ENCODE results near the gene SPSB1. TPM values are rescaled to one million over a fixed set of nuclear protein-coding genes. Genes with fewer than 3 reads are reported as not detected.

Gene SPSB1
- total RNA-seq, 1 experiment from 2014 or later: 18.2 TPM

DNA sequence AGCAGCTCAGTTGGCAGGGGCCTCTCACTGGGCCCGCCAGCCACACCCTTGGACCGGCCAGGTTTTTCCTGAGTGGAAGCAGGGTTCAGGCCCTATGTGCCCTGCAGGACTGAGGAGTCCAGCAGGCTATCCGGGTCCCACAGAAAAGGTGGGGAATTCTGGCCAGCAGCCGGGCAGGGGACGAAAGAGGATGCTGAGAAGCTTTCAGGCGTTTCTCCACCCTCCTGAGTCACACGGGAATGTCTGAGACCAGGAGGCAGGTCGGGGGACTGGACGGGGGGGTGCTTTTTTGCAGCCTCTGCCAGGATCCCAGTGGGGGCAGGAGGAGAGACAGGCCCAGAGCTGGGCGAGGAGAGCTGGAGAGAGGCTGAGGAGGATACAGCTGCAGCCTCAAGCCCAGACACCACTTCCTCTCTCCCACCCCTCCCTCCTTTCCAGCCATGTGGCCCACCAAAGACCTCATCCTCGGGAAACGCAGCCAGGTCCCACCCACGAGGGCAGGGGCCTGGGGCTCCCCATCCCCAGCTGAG, 105.4 kb downstream of the SPSB1 start:
- Mint-ChIP-seq H3K4me1 (ENCODE audit: low read depth, unreplicated experiment) (no peaks in the 10 kb centered on the region), H3K4me3 (ENCODE audit: unreplicated experiment) (no peak overlapping the region), H3K27ac (ENCODE audit: unreplicated experiment) (no peak overlapping the region), H3K9me3 (ENCODE audit: unreplicated experiment) (peaks cover 10% of the 10 kb centered on the region), H3K36me3 (ENCODE audit: insufficient read depth, unreplicated experiment) (no peaks in the 10 kb centered on the region), H3K27me3 (ENCODE audit: insufficient read depth, unreplicated experiment) (no peaks in the 10 kb centered on the region)
- ChIA-PET CTCF (interaction anchor here (0.6 kb wide), 1 partner anchor 56 kb away, joined by 4 read pairs; no protein-coding TSS in a partner anchor), POLR2A (no interaction called here)
- no peaks in the 10 kb centered on the region for H3K9me3 ChIP-seq
- no TSS peak for BruUV-seq (replicated peaks)
- DNase-seq: no peak
- no peak for TF ChIP-seq CTCF (IDR thresholded peaks at IDR 0.05; ENCODE audit: insufficient read depth in 1 of 2, low read depth in 1 of 2, low read length in 1 of 2, severe bottlenecking in 1 of 2, unreplicated experiment in 1 of 2)
- peaks cover 18% of the 10 kb centered on the region for H3K4me1 ChIP-seq
- no peak overlapping the region for H3K4me3 ChIP-seq (ENCODE audit: low read depth, low read length)
- H3K27me3 ChIP-seq (replicated peaks; ENCODE audit: control insufficient read depth, insufficient read depth, low read length): no peaks in the 10 kb centered on the region
- intact Hi-C loops (cut with micrococcal nuclease; ENCODE audit: unreplicated experiment): no loop called here
- H3K36me3 ChIP-seq (ENCODE audit: control insufficient read depth, insufficient read depth, low read length): no peaks in the 10 kb centered on the region

- H3K27ac Mint-ChIP-seq (ENCODE audit: unreplicated experiment): peak overlapping the region; percentile 32
- Histone ChIP-seq H3K27me3 (replicated peaks; ENCODE audit: control insufficient read depth, insufficient read depth, low read length) (no peaks in the 10 kb centered on the region), H3K4me1 (peaks cover 18% of the 10 kb centered on the region), H3K9me3 (no peaks in the 10 kb centered on the region), H3K4me3 (ENCODE audit: low read depth, low read length) (no peak overlapping the region), H3K36me3 (ENCODE audit: control insufficient read depth, insufficient read depth, low read length) (no peaks in the 10 kb centered on the region)
- POLR2A ChIA-PET: no interaction called here
- CTCF ChIA-PET: interaction anchor here (0.6 to 1.1 kb wide), 2 partner anchors 11 to 105 kb away, joined by 4 read pairs; no protein-coding TSS in a partner anchor
- no peak for TF ChIP-seq CTCF (IDR thresholded peaks at IDR 0.05; ENCODE audit: insufficient read depth in 1 of 2, low read depth in 1 of 2, low read length in 1 of 2, severe bottlenecking in 1 of 2, unreplicated experiment in 1 of 2)
- no peaks in the 10 kb centered on the region for H3K4me1 Mint-ChIP-seq (ENCODE audit: low read depth, unreplicated experiment)
- intact Hi-C loops (cut with micrococcal nuclease; ENCODE audit: unreplicated experiment): no loop called here
- peaks cover 9% of the 10 kb centered on the region for H3K9me3 Mint-ChIP-seq (ENCODE audit: unreplicated experiment)
- BruUV-seq (replicated peaks): no TSS peak
- no peak overlapping the region for H3K4me3 Mint-ChIP-seq (ENCODE audit: unreplicated experiment)
- no peaks in the 10 kb centered on the region for H3K36me3 Mint-ChIP-seq (ENCODE audit: insufficient read depth, unreplicated experiment)
- peak; percentile 31 to 42 for DNase-seq
- no peaks in the 10 kb centered on the region for H3K27me3 Mint-ChIP-seq (ENCODE audit: insufficient read depth, unreplicated experiment)
Measured at GRCh38 chr1:9399510-9400424, 107.1 kb downstream of the SPSB1 start.

- Histone ChIP-seq H3K9me3 (no peaks in the 10 kb centered on the region), H3K36me3 (ENCODE audit: control insufficient read depth, insufficient read depth, low read length) (no peaks in the 10 kb centered on the region), H3K4me3 (ENCODE audit: low read depth, low read length) (no peak overlapping the region), H3K27me3 (replicated peaks; ENCODE audit: control insufficient read depth, insufficient read depth, low read length) (no peaks in the 10 kb centered on the region), H3K4me1 (peaks cover 18% of the 10 kb centered on the region)
- no peak overlapping the region for H3K4me3 Mint-ChIP-seq (ENCODE audit: unreplicated experiment)
- CTCF ChIA-PET: no interaction called here
- intact Hi-C loops (cut with micrococcal nuclease; ENCODE audit: unreplicated experiment): no loop called here
- H3K9me3 Mint-ChIP-seq (ENCODE audit: unreplicated experiment): peaks cover 2% of the 10 kb centered on the region
- peak overlapping the region; percentile 32 for H3K27ac Mint-ChIP-seq (ENCODE audit: unreplicated experiment)
- no peak for TF ChIP-seq CTCF (IDR thresholded peaks at IDR 0.05; ENCODE audit: insufficient read depth in 1 of 2, low read depth in 1 of 2, low read length in 1 of 2, severe bottlenecking in 1 of 2, unreplicated experiment in 1 of 2)
- H3K36me3 Mint-ChIP-seq (ENCODE audit: insufficient read depth, unreplicated experiment): no peaks in the 10 kb centered on the region
- POLR2A ChIA-PET: no interaction called here
- DNase-seq: no peak
- no peaks in the 10 kb centered on the region for H3K4me1 Mint-ChIP-seq (ENCODE audit: low read depth, unreplicated experiment)
- no TSS peak for BruUV-seq (replicated peaks)
- H3K27me3 Mint-ChIP-seq (ENCODE audit: insufficient read depth, unreplicated experiment): no peaks in the 10 kb centered on the region
Measured at GRCh38 chr1:9400425-9401079, 107.9 kb downstream of the SPSB1 start.

All from Caco-2 (cell line).